Uterus (tissue), 2 donors: ENCODE results near the gene MRPL42.
"Not testable (repeated sequence)": the region's sequence is repeated elsewhere in the genome, so short reads cannot be mapped to it uniquely, and the experiment has no call there.

Source experiments
- POLR2A ChIP-seq, 2 donors: fragments of 450-650 bp; IDR thresholded peaks; one replicate each; pipeline ENCODE4 v1.6.1; 2016; ENCODE audit warnings: antibody characterized with exemption in 2 of 2, mild to moderate bottlenecking in 1 of 2, moderate library complexity in 1 of 2
- TF ChIP-seq, protein P1 (sequence below), 4 experiments: fragments of 200-600 bp in 2 of 4; fragments of 450-650 bp in 2 of 4; sonication (generic) in 2 of 4; IDR thresholded peaks; one replicate each; pipeline ENCODE4 v1.5.1; 2016 to 2019; ENCODE audit warnings: antibody characterized with exemption in 4 of 4, mild to moderate bottlenecking in 2 of 4, moderate library complexity in 1 of 4

DNA sequence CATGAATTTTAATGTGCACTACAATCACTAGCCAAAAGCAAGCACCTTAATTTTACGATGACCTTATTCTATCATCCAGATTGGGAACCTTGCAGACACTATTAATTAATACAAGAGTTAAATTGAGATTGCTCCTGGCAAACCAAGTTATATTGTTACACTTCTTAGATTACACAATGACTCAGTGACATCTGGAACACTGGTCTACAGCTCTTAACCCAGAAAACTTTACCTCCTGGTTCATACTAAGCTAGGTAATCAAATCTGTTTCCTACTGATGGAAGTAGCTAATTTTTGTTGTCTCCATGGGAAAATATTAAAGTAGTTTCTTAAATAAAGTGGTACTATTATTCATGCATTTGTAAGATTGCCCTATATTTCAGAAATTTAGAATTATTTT lies 25.5 kb downstream of the MRPL42 start:
- TF ChIP-seq, protein P1, sequence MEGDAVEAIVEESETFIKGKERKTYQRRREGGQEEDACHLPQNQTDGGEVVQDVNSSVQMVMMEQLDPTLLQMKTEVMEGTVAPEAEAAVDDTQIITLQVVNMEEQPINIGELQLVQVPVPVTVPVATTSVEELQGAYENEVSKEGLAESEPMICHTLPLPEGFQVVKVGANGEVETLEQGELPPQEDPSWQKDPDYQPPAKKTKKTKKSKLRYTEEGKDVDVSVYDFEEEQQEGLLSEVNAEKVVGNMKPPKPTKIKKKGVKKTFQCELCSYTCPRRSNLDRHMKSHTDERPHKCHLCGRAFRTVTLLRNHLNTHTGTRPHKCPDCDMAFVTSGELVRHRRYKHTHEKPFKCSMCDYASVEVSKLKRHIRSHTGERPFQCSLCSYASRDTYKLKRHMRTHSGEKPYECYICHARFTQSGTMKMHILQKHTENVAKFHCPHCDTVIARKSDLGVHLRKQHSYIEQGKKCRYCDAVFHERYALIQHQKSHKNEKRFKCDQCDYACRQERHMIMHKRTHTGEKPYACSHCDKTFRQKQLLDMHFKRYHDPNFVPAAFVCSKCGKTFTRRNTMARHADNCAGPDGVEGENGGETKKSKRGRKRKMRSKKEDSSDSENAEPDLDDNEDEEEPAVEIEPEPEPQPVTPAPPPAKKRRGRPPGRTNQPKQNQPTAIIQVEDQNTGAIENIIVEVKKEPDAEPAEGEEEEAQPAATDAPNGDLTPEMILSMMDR (IDR thresholded peaks at IDR 0.05) = not testable (repeated sequence)
- not testable (repeated sequence) for TF ChIP-seq POLR2A (IDR thresholded peaks at IDR 0.05)
